PC-3 (cell line): Measurements from ENCODE around the gene DGKE.

Source experiments
- EZH2phosphoT487 ChIP-seq: fragments of 300-600 bp; sonication (generic); IDR thresholded peaks from 2 replicates; pipeline ENCODE4 v1.6.1; 2018; ENCODE audit warnings: mild to moderate bottlenecking, antibody characterized with exemption, low read length, borderline replicate concordance
- TF ChIP-seq, protein P1 (sequence below): fragments of 300-600 bp; sonication (generic); conservative IDR thresholded peaks from 2 replicates; pipeline ENCODE4 v1.5.1; 2017; ENCODE audit warnings: antibody characterized with exemption, low read depth, mild to moderate bottlenecking, low read length

DNA sequence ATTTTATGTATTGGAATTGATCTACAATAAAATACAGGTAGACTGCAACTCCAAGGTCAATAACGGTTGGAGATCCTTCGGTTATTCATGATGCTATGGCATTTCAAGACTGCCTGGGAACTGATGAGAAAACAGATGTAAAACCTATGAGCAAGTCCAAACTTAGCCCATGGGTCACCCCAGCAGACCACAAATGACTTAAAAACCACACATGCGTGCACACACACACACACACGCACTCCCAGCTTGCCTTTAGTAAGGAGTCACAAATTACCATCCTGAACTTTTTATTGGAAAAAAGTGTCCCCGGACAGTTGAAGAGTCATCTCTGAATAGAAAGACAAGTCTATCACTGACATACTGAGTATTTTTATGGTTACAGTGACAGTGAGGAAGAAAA is 53.2 kb downstream of the DGKE start:
- TF ChIP-seq, protein P1, sequence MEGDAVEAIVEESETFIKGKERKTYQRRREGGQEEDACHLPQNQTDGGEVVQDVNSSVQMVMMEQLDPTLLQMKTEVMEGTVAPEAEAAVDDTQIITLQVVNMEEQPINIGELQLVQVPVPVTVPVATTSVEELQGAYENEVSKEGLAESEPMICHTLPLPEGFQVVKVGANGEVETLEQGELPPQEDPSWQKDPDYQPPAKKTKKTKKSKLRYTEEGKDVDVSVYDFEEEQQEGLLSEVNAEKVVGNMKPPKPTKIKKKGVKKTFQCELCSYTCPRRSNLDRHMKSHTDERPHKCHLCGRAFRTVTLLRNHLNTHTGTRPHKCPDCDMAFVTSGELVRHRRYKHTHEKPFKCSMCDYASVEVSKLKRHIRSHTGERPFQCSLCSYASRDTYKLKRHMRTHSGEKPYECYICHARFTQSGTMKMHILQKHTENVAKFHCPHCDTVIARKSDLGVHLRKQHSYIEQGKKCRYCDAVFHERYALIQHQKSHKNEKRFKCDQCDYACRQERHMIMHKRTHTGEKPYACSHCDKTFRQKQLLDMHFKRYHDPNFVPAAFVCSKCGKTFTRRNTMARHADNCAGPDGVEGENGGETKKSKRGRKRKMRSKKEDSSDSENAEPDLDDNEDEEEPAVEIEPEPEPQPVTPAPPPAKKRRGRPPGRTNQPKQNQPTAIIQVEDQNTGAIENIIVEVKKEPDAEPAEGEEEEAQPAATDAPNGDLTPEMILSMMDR = no peak
- TF ChIP-seq EZH2phosphoT487 = no peak
